Measurements from ENCODE around the gene TMEM151A.
"Not testable (repeated sequence)": the region's sequence is repeated elsewhere in the genome, so short reads cannot be mapped to it uniquely, and the experiment has no call there.

The TMEM151A gene

DNA sequence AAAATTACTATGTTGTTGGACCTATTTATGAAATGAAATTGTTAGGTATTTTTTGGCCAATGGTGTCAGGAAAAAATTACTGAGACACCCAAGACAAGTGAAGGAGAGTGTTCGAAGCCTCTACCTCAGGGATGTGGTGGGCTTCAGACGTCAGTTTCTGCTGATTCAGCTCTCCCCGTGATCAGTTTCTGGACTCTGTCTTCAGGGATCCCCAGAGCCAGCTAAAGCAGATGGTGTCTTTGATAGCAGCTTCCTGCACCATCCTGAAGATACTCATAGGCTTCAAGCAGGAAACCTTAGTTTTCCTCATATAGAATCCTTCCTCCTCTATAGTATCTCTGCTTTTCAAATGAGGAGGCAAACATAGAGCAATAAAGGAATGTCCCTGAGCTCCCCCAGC, 17.8 kb downstream of the TMEM151A start:
- no peak for DNase-seq (ENCODE audit: low read depth)

DNA sequence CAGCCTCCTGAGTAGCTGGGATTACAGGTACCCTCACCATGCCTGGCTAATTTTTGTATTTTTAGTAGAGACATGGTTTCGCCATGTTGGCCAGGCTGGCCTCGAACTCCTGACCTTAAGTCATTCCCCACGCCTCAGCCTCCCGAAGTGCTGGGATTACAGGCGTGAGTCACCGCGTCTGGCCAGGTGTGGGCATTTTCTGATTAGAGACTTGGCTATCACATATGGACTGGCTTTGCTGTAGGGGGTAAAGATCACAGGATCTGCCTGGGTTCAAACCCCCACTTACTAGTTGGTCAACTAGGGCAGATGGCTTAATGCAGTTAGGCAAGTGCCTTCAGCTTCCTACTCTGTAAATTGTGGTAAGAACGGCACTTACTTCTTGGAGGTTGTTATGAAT, 18.6 kb downstream of the TMEM151A start:
- no peak for DNase-seq (ENCODE audit: low read depth)

DNA sequence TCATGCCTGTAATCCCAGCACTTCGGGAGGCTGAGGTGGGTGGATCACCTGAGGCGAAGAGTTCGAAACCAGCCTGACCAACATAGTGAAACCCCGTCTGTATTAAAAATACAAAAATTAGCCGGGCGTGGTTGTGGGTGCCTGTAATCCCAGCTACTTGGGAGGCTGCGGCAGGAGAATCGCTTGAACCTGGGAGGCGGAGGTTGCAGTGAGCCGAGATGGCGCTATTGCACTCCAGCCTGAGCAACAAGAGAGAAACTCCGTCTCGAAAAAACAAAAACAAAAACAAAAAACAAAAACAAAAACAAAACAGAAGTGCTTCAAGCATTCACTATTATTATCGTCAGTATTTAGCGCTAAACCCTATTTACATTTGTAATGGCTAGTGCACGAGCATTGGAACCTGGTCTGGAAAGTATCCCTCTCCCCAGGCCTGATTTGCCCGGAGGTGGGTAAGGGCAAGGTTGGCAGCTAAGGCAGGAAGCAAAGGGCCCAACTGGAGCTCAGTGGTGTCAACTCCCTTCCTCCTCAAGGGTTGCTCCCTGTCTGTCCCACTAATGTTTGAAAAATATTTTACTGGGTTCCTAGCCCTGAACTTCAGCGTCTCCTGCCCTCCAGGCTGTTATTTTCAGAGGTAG, 19.2 kb downstream of the TMEM151A start:
- DNase-seq (ENCODE audit: low read depth), result not testable (repeated sequence)

DNA sequence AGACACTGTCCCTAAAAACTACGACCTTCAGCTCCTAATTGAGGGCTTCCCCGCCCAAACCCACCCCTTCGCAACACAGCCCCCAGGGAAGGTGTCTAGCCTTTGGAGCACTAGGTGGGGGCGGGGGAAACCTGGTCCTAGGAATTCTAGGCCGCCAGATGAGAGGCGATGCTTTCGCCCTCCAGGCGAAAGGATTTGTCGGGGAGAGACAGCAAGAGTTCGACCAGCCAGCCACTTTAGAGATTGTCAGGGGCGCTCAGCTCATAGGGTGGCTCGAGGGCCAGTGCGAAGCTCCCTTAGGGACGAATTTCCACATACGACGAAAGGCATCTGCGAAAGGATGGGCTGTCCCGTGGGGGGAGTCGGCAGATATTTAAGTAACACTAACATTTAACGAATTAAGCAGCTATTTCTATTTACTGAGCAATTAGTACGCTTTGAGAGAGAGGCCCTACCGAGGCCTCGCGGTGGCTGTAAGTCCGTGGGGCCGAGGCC, 19.8 kb downstream of the TMEM151A start:
- no peak for DNase-seq (ENCODE audit: low read depth)

DNA sequence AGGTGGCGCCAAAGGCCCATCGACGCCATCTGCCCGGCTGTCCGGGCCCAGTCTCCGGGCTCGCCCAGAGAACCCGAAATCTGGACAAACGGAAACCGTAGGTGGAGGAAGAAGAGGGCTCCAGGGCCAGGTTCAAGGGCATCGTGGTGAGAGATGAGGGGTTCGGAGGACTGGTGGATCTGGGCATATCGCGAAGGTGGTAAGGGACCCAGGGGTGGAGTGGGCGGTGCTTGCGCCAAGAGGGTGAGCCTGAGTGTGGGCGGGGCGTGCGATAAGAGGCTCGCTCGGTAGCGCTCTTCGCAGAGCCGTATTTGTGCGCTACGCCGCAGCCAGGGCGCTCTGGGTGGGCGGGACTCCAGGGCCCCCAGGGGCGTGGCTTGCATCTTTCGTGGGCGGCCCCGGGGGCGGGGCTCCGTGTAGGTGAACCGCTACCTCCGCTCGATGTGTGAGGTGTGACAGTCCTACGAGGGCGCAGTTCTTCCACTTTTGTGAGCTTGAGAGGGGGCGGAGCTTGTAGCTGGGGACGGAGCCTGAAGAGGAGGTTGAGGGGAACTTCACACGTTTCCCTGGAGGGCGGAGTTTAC, 20.4 kb downstream of the TMEM151A start:
- peak; percentile 98 for DNase-seq (ENCODE audit: low read depth)

DNA sequence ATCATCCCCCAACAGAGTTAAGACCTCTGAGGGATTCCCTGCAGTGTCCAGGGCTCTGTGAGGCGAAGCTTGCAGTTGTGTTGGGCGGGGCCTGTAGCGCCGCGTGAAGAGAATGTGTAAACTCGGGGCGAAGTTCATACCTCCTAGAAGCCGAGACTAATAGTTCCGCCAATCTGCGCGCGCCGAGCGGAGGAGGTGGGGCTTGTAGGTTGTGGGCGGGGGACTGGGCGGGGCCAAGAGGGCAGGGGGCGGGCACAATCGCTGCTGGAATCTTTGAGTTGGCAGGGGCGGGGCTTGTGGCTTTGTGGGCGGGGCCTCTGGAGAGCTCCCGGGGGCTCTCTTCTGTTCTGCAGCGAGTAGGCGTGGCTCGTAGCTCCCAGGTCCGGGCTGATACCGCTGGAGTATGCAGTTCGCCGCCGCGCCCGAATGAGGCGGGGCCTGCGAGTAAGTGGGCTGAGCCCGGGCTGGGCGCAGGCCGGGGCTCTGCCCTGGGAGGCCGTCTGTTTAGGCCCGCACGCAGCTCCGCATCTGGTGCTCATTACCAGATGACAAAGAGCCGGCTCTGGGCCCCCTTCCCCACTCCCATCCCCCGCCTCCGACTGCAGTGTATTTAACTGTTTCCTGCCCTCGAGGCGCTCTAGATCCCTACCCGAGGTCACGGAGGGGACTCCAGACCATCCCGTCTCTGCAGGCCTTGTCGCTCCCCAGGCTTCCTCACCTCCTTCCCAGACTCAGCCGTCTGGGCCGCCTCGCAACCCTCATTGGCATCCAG, 21.0 kb downstream of the TMEM151A start:
- DNase-seq (ENCODE audit: low read depth), result peak; percentile 97

DNA sequence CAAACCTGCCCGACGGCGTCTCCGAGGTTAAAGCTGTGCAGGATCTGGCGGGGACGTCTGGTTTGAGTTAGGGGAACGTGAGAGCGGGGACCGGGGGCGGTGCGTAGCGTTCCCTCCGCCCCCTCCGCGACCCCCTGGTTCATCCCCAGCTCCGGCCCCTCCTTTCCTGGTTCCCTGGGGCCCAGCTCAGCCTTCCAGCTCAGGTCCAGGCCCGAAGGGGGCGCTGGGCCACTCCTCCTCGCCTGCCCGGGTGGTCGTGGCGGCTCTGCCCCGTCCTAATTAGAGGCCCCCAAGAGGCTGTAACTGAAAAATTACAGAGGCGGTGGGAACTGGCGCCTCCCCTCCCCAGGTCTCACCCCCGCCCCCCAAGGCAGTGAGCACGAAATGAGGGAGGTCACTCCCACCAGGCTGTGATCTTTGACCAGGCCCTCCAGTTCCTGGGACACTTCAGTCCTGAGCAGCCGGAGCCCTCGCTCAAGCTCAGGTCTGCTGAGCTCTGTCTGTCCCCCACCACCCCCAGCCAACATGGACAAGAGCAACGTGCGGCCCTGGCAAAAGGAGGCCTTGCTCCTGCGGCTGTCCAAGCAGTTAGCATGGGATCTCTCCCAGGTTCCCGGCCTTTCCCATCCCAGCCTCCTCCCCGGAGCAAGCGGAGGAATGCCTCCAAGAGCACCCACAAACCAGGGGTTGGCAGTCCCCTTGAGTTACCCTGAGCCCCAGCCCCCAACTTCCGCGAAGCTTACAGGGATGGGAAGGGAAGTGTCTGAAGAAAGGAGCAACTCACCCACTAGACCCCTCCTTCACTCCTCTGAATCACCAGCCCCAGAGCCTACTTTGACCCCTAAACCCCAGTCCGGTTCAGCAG, 21.9 kb downstream of the TMEM151A start:
- DNase-seq (ENCODE audit: low read depth), result no peak

DNA sequence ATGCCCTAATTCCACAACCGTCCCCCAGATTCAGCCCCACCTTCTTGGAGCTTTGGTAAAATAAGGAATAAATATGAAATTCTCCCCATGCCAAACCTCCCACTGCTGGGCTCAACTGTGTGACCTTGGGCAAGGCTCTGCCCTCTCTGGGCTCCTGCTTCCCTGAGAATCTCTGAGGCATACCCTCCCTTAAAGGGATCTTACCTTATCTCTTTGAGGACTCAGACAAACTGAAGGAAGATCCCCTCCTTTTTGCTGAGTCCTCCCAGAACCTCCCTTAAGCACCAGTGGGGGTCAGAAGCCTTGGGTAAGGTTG, 22.4 kb downstream of the TMEM151A start:
- no peak for DNase-seq (ENCODE audit: low read depth)

DNA sequence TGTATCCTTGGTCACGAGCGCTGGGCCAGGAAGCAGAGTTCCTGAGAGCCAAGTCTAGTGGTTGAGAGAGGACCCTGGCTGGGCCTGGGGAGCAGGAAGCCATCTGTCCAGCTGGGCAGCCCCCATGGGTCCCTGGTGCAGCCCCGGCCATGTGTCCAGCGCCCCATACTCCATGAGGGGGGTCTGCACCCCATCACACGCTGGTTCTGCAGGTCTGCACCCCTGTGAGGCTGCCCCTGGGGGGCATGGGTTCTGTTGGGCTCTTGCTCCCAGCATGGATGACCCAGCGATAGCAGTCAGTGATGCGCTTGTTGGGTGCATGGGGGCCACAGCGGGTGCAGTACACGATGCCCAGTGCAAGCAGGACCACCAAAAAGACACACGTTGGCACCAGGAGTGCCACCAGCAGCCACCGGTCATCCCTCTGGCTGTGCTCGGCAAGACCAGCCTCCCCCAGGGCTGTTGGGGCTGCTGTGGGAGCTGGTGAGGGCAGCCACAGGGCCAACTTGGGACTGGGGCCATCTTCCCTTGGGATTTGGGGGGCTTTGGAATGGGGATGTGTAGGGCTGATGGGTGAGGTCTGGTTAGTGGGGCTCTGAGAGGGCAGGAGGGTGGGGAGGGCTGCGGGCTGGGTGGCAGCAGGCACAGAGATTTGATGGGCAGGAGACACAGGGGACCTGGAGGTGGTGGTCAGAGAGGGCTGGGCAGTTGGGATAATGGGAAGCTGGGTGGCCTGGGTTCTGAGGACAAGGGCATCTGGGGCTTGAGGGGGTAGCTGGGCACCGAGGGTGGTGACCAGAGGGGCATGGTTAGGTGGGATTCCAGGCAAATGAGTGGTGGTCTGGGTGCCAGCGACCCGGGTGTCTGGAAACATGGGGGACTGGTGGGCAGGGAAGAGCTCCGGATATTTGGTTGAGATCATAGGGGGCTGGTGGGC, 23.1 kb downstream of the TMEM151A start:
- DNase-seq (ENCODE audit: low read depth), result no peak

DNA sequence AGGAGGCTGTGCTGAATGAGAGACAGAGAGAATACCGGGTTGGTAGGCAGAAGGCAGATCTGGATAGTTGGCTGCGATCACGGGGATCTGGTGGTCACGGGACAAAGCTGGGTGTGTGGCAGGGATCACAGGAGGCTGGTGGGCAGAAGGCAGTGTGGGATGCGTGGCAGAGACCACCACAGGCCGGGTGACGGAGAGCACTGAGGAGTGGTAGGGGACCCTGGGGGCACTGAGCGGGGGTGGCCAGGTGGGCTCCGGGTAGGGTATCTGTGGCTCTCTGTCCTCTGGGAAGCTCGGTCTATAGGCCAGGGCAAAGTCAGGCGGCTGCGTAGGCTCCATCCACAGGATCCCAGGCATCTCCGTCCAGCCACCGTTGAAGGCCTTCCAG, 23.8 kb downstream of the TMEM151A start:
- DNase-seq (ENCODE audit: low read depth), result no peak

DNA sequence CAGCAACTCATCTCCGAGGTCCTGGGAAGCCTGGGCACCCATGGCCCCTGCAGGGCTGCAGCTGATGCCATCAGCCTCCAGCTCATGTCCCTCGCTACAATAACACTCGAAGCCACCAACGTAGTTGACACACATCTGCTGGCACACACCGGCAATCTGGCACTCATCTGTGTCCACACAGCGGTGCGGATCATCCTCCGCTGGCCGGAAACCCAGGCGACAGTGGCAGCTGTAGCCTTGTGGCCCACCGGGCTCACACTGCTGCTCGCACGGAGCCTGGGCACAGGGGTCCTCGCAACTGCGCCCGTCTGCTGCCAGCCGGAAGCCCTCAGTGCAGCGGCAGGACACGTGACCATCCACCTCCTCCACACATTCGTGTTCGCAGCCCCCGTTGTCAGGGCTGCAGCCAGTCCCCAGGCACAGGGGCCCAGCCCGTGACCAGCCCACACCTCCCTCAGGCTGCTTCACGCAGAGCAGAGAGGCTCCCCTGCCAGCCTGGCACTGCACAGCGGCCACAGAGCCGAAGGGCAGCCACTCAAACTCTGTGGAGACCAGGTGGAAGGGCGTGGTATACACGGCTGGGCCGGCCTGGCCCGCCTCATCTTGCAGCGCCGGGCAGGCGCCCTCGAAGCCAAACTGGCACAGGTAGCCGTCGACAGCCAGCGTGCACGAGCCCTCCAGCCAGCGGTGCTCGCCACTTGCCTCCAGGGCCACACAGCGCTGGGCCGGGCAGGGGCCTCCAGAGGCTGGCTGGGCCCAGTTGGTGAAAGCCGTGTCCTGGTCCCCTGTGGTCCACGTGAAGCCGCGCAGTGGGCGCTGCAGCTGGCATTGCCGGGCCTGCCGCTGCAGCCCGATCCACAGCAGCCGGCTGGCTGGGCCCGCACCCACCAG, 24.5 kb downstream of the TMEM151A start:
- DNase-seq (ENCODE audit: low read depth), result no peak

DNA sequence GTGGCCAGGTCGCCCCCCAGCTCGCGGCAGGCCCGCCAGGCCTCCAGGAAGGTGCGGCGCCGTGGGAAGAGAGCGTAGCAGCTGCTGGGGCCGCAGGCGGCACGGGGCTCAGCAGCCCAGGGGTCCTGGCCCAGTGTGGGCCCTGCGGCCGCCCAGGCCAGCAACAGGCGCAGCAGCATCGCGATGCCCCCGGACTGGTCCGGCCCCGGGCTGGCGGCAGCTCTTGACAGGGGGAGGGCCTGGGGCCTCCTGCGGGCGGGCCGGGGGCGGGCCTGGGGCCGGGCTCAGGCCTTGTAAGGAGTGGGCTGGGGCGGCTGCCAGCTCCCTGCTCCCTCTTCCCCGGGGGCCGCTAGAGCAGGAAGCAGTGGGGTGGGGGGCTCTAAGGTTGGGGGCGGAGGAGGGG, 25.2 kb downstream of the TMEM151A start, which contains the start of gene CD248:
CD248 (minus strand) TSS at position 196 of the 403 bp plus-strand sequence; CDS start at position 179, 17 bp downstream.
- no peak for DNase-seq (ENCODE audit: low read depth)

DNA sequence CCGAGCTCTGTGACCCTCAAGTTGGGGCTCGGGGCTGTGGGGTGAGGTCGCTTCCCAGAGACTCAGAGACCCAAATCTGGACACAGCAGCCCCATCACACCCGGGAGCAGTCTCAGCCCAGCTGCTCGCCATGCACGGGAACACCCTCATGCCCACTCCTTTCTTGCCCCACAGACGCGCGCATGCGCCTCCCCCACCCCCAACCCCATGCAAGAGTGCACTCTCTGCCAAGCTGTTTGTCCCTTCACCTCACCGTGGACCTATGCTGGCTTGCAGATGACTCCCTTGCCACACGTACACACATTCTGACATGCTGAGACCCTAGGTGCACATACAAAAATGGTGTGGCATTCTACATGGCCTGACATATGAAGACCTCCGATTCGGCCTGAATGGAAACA, 25.6 kb downstream of the TMEM151A start:
- DNase-seq (ENCODE audit: low read depth), result no peak

DNA sequence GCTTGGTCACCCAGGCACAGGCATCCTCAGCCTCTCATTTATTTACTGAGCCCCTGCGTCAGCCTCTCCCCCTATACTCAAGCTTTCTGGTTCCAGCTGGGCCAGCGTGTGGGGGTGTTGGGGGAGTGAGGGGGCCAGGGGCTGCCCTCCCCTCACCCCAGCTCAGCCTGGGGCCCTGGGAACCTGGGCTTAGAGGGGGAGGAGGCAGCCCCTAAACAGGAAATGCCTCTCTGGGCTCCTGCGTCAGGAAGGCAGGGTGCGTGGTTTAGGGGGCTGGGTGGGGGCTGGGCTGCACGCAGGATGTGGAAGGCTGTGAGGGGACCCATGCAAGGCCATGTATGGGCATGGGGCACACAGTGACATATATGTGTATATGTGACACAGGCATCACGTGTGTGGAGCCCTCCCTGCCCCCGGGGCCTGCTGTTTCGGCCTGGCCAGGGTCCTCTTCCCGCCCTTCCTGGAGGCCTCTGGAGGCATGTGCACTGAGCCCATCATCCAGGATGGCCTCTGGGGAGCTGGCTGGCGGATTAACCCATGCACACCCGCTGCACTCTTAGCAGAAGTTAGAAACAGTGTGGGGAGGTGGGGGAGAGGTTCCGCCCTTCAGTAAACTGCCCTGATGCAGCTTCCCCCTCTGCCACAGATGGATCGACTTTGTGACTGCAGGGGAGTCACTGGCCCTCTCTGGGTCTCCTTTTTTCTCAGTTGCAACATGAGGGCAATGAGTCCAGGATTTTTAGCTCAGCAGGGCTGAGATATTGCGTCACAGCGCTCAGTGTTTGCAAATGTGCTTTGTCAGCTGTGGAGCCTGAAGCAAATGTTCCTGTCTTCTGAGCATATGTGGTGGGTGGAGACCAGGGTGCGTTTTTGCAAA, 26.3 kb downstream of the TMEM151A start:
- DNase-seq (ENCODE audit: low read depth), result peak; percentile 58

DNA sequence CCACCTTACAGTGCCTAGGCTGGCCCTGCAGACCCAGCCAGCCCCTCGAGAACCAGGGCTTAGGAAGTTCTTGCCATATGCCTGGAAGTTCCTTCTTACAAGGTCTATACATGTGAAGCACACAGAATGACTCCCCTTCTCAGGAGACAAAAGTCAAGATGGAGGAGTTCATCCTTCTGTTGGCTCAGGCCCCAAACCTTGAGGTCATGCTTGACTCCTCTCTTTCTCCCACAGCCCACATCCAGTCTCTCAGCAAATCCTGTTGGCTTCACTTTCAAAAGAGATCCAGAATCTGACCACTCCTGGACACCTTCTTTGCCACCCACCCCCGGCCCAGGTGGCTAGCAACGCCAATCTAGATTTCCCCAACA, 26.9 kb downstream of the TMEM151A start:
- no peak for DNase-seq (ENCODE audit: low read depth)

DNA sequence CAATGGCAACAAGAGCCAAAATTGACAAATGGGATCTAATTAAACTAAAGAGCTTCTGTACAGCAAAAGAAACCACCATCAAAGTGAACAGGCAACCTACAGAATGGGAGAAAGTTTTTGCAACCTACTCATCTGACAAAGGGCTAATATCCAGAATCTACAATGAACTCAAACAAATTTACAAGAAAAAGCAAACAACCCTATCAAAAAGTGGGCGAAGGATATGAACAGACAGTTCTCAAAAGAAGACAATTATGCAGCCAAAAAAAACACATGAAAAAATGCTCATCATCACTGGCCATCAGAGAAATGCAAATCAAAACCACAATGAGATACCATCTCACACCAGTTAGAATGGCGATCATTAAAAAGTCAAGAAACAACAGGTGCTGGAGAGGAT, 28.6 kb downstream of the TMEM151A start:
- DNase-seq (ENCODE audit: low read depth), result not testable (repeated sequence)

DNA sequence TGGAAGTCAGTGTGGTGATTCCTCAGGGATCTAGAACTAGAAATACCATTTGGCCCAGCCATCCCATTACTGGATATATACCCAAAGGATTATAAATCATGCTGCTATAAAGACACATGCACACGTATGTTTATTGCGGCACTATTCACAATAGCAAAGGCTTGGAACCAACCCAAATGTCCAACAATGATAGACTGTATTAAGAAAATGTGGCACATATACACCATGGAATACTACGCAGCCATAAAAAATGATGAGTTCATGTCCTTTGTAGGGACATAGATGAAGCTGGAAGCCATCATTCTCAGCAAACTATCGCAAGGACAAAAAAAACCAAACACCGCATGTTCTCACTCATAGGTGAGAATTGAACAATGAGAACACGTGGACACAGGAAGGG, 29.1 kb downstream of the TMEM151A start:
- DNase-seq (ENCODE audit: low read depth), result not testable (repeated sequence)

DNA sequence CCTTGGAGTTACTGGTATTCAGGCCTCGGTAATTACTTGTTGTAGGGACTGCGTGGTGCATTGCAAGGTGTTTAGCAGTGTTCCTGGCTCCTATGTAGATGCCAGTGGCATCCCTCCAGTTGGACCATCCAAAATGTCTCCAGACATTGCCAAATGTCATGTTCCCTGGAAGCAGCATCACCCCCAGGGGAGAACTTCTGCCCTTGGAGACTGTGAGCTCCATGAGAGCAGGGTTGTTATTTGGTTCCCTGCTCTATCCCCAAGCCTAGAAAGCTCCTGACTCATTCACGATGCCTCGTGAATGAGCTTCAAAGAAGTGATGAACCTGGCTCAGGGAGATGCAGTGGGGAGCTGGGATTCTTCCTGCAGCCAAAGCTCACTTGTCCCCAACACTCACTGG, 29.9 kb downstream of the TMEM151A start:
- DNase-seq (ENCODE audit: low read depth), result no peak

DNA sequence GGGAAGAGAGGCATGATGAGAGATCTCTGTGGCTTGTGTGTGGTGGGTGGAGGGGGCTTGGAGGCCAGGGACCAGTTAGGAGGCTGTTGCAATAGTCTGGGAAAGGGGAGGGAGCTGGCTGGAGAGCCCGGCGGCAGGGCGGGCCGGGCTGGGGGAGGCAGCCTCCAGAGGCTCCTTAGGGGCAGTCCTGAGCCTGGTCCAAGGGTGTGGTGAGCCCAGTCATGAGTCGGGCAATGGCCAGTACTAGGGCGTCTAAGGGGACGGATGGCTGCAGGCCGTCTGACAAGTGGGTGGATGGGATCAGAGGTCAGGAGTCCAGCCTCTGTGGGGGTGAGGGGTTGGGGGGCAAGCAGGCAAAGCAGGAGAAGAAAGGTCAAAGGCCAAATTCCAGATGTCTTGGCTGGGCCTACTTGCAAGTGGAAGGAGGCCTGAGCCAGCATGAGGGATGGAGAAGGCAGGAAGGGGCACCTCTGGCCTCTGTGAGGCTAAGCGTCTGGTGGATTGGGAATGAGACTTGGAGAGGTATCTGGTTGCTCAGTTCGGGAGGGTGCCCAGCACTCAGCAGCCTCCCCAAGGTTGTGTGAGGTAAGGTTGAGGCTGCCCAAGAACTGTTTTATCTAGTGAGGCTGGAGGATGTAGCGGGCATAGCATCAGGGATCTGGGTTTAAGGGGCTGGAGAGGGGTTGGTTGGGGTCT, 31.2 kb downstream of the TMEM151A start:
- DNase-seq (ENCODE audit: low read depth), result no peak
